Naive thymus-derived CD4-positive, alpha-beta T cell (primary cell): ENCODE results near the gene CCDC85B. TPM values are rescaled to one million over a fixed set of nuclear protein-coding genes. Genes with fewer than 3 reads are reported as not detected.

ENCODE experiments used
- ATAC-seq: fragments of 150-1000 bp; cut with Tn5 transposase; 2 replicates; pipeline ENCODE4 v1.10.0; 2021; ENCODE audit warnings: mild to moderate bottlenecking, moderate library complexity
- CTCF ChIA-PET: fragments of 350-600 bp; sonication (Branson Sonifier 250); formaldehyde crosslinking; loops from one replicate; lab custom pipeline; 2021; ENCODE audit warnings: antibody characterized with exemption; lab: Charles Lee
- POLR2A ChIA-PET: fragments of 350-600 bp; sonication (Branson Sonifier 250); formaldehyde crosslinking; loops from one replicate; lab custom pipeline; 2021; ENCODE audit warnings: antibody characterized with exemption, inconsistent platforms; lab: Charles Lee
- DNase-seq, 9 donors: peaks; one replicate each; pipeline versions ENCODE4 v3.0.0 to v3.0.0-alpha.2; 2020 to 2022; ENCODE audit warnings: mixed read lengths in 1 of 9
- H3K27ac ChIP-seq: one replicate; pipeline ENCODE4 v1.7.0; 2013; ENCODE audit warnings: mild to moderate bottlenecking, low read depth, low read length, moderate library complexity
- H3K27me3 ChIP-seq, 2 donors: one replicate each; pipeline ENCODE4 v1.7.0; 2013; ENCODE audit warnings: low read length in 2 of 2, mild to moderate bottlenecking in 2 of 2, moderate library complexity in 2 of 2; ENCODE audit not compliant: control insufficient read depth in 2 of 2, insufficient read depth in 2 of 2
- H3K36me3 ChIP-seq, 3 experiments: 1 replicate in 2 of 3; 2 replicates in 1 of 3; pipeline ENCODE4 v1.7.0; 2013; ENCODE audit warnings: low read length in 3 of 3, mild to moderate bottlenecking in 3 of 3, moderate library complexity in 1 of 3; ENCODE audit not compliant: insufficient read depth in 3 of 3, control insufficient read depth in 2 of 3
- H3K4me1 ChIP-seq, 2 donors: one replicate each; pipeline ENCODE4 v1.7.0; 2013; ENCODE audit warnings: low read length in 2 of 2, mild to moderate bottlenecking in 2 of 2, moderate library complexity in 1 of 2; ENCODE audit not compliant: control insufficient read depth in 2 of 2, insufficient read depth in 2 of 2
- H3K4me3 ChIP-seq: 2 replicates; pipeline ENCODE4 v1.7.0; 2013; ENCODE audit warnings: mild to moderate bottlenecking, low read length
- H3K9me3 ChIP-seq, 3 experiments: 1 replicate in 2 of 3; 2 replicates in 1 of 3; pipeline ENCODE4 v1.7.0; 2013; ENCODE audit warnings: low read length in 3 of 3; ENCODE audit not compliant: control insufficient read depth in 2 of 3
- H3K27ac Mint-ChIP-seq, 9 donors: one replicate each; pipeline ENCODE4 v1.8.0; 2020 to 2022; ENCODE audit warnings: mixed read lengths in 9 of 9, mild to moderate bottlenecking in 8 of 9, moderate library complexity in 5 of 9, inconsistent platforms in 2 of 9
- H3K27me3 Mint-ChIP-seq, 5 donors: one replicate each; pipeline ENCODE4 v1.8.0; 2021 to 2022; ENCODE audit warnings: mixed read lengths in 5 of 5, mild to moderate bottlenecking in 1 of 5
- H3K36me3 Mint-ChIP-seq, 5 donors: one replicate each; pipeline ENCODE4 v1.8.0; 2020 to 2022; ENCODE audit warnings: mixed read lengths in 5 of 5, mild to moderate bottlenecking in 3 of 5, inconsistent platforms in 1 of 5
- H3K4me1 Mint-ChIP-seq, 7 donors: one replicate each; pipeline ENCODE4 v1.8.0; 2020 to 2022; ENCODE audit warnings: mixed read lengths in 7 of 7, mild to moderate bottlenecking in 3 of 7, inconsistent platforms in 1 of 7
- H3K4me3 Mint-ChIP-seq, 10 donors: one replicate each; pipeline ENCODE4 v1.8.0; 2020 to 2022; ENCODE audit warnings: mild to moderate bottlenecking in 10 of 10, mixed read lengths in 10 of 10, moderate library complexity in 6 of 10, inconsistent platforms in 2 of 10
- H3K9me3 Mint-ChIP-seq, 11 donors: one replicate each; pipeline ENCODE4 v1.8.0; 2020 to 2022; ENCODE audit warnings: mixed read lengths in 11 of 11, mild to moderate bottlenecking in 4 of 11, inconsistent platforms in 1 of 11, moderate library complexity in 1 of 11
- intact Hi-C, 2 donors: fragments of 100-400 bp; cut with micrococcal nuclease; formaldehyde crosslinking; loops; one replicate each; pipeline ENCODE4 v1.15.1; 2023
- polyA plus RNA-seq, 2 donors: library from polyadenylated mRNA; unstranded; fragments of 300-500 nt; fragmentation: Illumina TruSeq; gene quantifications; one replicate each; pipeline ENCODE4 v1.2.3, GENCODE V29; 2021
- total RNA-seq, 6 experiments: library from RNA in 5 of 6; stranded (reverse) in 5 of 6; gene quantifications; 1 replicate in 5 of 6; 2 replicates in 1 of 6; pipeline ENCODE4 v1.2.3 and lab custom pipeline; 2021 to 2026

CCDC85B gene
- total and polyA plus RNA-seq, 7 experiments from 2014 or later, result 21.1 to 85.0 (median 27.4) TPM

- H3K27ac Mint-ChIP-seq, result peak overlapping the region; percentile 71 to 92 (median 91)
- no peaks in the 10 kb centered on the region for H3K27me3 ChIP-seq
- H3K9me3 Mint-ChIP-seq, result no peaks in the 10 kb centered on the region
- peaks cover 0 to 3% (median 0%) of the 10 kb centered on the region in 5 donors for H3K27me3 Mint-ChIP-seq
- CTCF ChIA-PET, result interaction anchor here (0.8 to 2.1 kb wide), 6 partner anchors 11 to 97 kb away, joined by 3 to 24 read pairs (median 8); partner anchors contain the start of genes CCDC85B, FIBP and MUS81
- peak overlapping the region; percentile 84 to 97 (median 91) for H3K4me3 Mint-ChIP-seq
- POLR2A ChIA-PET, result interaction anchor here (0.6 to 2.1 kb wide), 15 partner anchors 11 to 1847 kb away, joined by 3 to 63 read pairs (median 4); partner anchors contain the start of genes BANF1, C11orf68, CCDC85B and CFL1
- peaks cover 7 to 37% (median 18%) of the 10 kb centered on the region in 7 donors for H3K4me1 Mint-ChIP-seq
- no peaks in the 10 kb centered on the region for H3K9me3 ChIP-seq
- peak; percentile 99 for ATAC-seq
- peaks cover 10 to 22% of the 10 kb centered on the region in 2 donors for H3K4me1 ChIP-seq
- no peaks in the 10 kb centered on the region for H3K36me3 ChIP-seq
- intact Hi-C loops, result loop anchor here (1.0 to 5.0 kb wide), 6 partner anchors 11 to 969 kb away; partner anchors contain the start of genes FIBP (in 2 of the 2), CFL1 (in 1 of the 2), MUS81 (in 1 of the 2) and RCE1 (in 1 of the 2)
- H3K36me3 Mint-ChIP-seq, result peaks cover 0 to 5% (median 0%) of the 10 kb centered on the region in 5 donors
- peak overlapping the region; percentile 75 for H3K4me3 ChIP-seq
- peak; percentile 93 to 100 (median 97) for DNase-seq
- peak overlapping the region; percentile 88 for H3K27ac ChIP-seq
These were observed 16.9 kb upstream of the CCDC85B start for GRCh38 chr11:65873318-65874156.

- peaks cover 27 to 29% of the 10 kb centered on the region in 2 donors for H3K4me1 ChIP-seq
- no peaks in the 10 kb centered on the region for H3K27me3 Mint-ChIP-seq
- peak; percentile 80 for ATAC-seq
- H3K27me3 ChIP-seq, result no peaks in the 10 kb centered on the region
- CTCF ChIA-PET, result interaction anchor here (1.0 to 2.5 kb wide), 4 partner anchors 8 to 100 kb away, joined by 3 to 12 read pairs (median 8); partner anchors contain the start of genes FIBP and MUS81
- no peaks in the 10 kb centered on the region for H3K9me3 Mint-ChIP-seq
- peak within 1 kb of the TSS; percentile 71 for H3K4me3 ChIP-seq
- DNase-seq, result peak in 1 of 9 donors; percentile 47
- peaks cover 0 to 27% (median 0%) of the 10 kb centered on the region in 3 experiments for H3K36me3 ChIP-seq
- POLR2A ChIA-PET, result interaction anchor here (0.7 to 5.4 kb wide), 4 partner anchors 10 to 79 kb away, joined by 3 to 73 read pairs (median 26); partner anchors contain the start of genes CCDC85B, CFL1, FIBP and MUS81
- peaks cover 0 to 8% (median 3%) of the 10 kb centered on the region in 5 donors for H3K36me3 Mint-ChIP-seq
- H3K4me3 Mint-ChIP-seq, result peak within 1 kb of the TSS in 8 of 10 donors; percentile 52 to 80 (median 68)
- peak within 1 kb of the TSS; percentile 69 for H3K27ac ChIP-seq
- H3K4me1 Mint-ChIP-seq, result peaks cover 9 to 45% (median 24%) of the 10 kb centered on the region in 7 donors
- intact Hi-C loops, result no loop called here
- H3K27ac Mint-ChIP-seq, result peak within 1 kb of the TSS in 8 of 9 donors; percentile 80 to 92 (median 84)
- no peaks in the 10 kb centered on the region for H3K9me3 ChIP-seq
These were observed 10.9 kb upstream of the CCDC85B start, which contains the start of gene CTSW for GRCh38 chr11:65879617-65880016. Gene CTSW (plus strand): TSS chr11:65879837. CDS start chr11:65879855, 18 bp downstream.

GRCh38 chr11:65880027-65880426 is 10.4 kb upstream of the CCDC85B start:
- Mint-ChIP-seq H3K36me3 (peaks cover 0 to 8% (median 3%) of the 10 kb centered on the region in 5 donors), H3K27me3 (no peaks in the 10 kb centered on the region), H3K4me3 (peak overlapping the region in 8 of 10 donors; percentile 52 to 80 (median 68)), H3K9me3 (no peaks in the 10 kb centered on the region), H3K4me1 (peaks cover 12 to 49% (median 28%) of the 10 kb centered on the region in 7 donors), H3K27ac (peak overlapping the region in 6 of 9 donors; percentile 75 to 92 (median 84))
- Histone ChIP-seq H3K4me3 (peak overlapping the region; percentile 71), H3K36me3 (peaks cover 0 to 27% (median 0%) of the 10 kb centered on the region in 3 experiments), H3K27me3 (no peaks in the 10 kb centered on the region), H3K9me3 (no peaks in the 10 kb centered on the region), H3K4me1 (peaks cover 29 to 33% of the 10 kb centered on the region in 2 donors), H3K27ac (peak overlapping the region; percentile 69)
- intact Hi-C loops, result no loop called here
- CTCF ChIA-PET, result interaction anchor here (1.0 to 2.5 kb wide), 2 partner anchors 20 to 100 kb away, joined by 3 to 9 read pairs; partner anchors contain the start of gene MUS81
- POLR2A ChIA-PET, result interaction anchor here (0.7 to 5.4 kb wide), 3 partner anchors 10 to 78 kb away, joined by 3 to 73 read pairs (median 47); partner anchors contain the start of genes CCDC85B, CFL1, FIBP and MUS81
- DNase-seq, result no peak
- ATAC-seq, result no peak

- Mint-ChIP-seq H3K4me3 (peak overlapping the region in 6 of 10 donors; percentile 21 to 80 (median 58)), H3K27me3 (no peaks in the 10 kb centered on the region), H3K36me3 (peaks cover 0 to 9% (median 3%) of the 10 kb centered on the region in 5 donors), H3K27ac (peak overlapping the region in 6 of 9 donors; percentile 80 to 92 (median 84)), H3K9me3 (no peaks in the 10 kb centered on the region), H3K4me1 (peaks cover 12 to 56% (median 29%) of the 10 kb centered on the region in 7 donors)
- ATAC-seq (no peak), DNase-seq (no peak)
- intact Hi-C loops, result no loop called here
- no peak overlapping the region for H3K4me3 ChIP-seq
- POLR2A ChIA-PET, result interaction anchor here (0.6 to 5.4 kb wide), 6 partner anchors 9 to 374 kb away, joined by 3 to 73 read pairs (median 4); partner anchors contain the start of genes CCDC85B, CFL1, FIBP and MUS81
- CTCF ChIA-PET, result interaction anchor here (1.0 to 2.5 kb wide), 3 partner anchors 10 to 21 kb away, joined by 3 to 9 read pairs (median 6); partner anchors contain the start of genes CCDC85B and MUS81
- peaks cover 31 to 34% of the 10 kb centered on the region in 2 donors for H3K4me1 ChIP-seq
- peak overlapping the region; percentile 39 for H3K27ac ChIP-seq
- no peaks in the 10 kb centered on the region for H3K27me3 ChIP-seq
- H3K36me3 ChIP-seq, result peaks cover 0 to 27% (median 0%) of the 10 kb centered on the region in 3 experiments
- H3K9me3 ChIP-seq, result no peaks in the 10 kb centered on the region
These were observed 9.5 kb upstream of the CCDC85B start for GRCh38 chr11:65880844-65881421.

GRCh38 chr11:65882120-65883057 is 8.1 kb upstream of the CCDC85B start:
- intact Hi-C loops, result no loop called here
- ChIA-PET CTCF (interaction anchor here (0.5 to 3.6 kb wide), 8 partner anchors 8 to 179 kb away, joined by 3 to 38 read pairs (median 4); partner anchors contain the start of genes CCDC85B, MUS81 and SNX32), POLR2A (interaction anchor here (0.8 to 5.4 kb wide), 4 partner anchors 8 to 79 kb away, joined by 3 to 73 read pairs (median 27); partner anchors contain the start of genes CCDC85B, CFL1, FIBP and MUS81)
- peaks cover 0 to 9% (median 3%) of the 10 kb centered on the region in 5 donors for H3K36me3 Mint-ChIP-seq
- peaks cover 0 to 1% (median 0%) of the 10 kb centered on the region in 11 donors for H3K9me3 Mint-ChIP-seq
- Histone ChIP-seq H3K36me3 (peaks cover 0 to 27% (median 0%) of the 10 kb centered on the region in 3 experiments), H3K4me1 (peaks cover 31 to 34% of the 10 kb centered on the region in 2 donors), H3K27ac (no peak overlapping the region), H3K27me3 (no peaks in the 10 kb centered on the region), H3K4me3 (no peak overlapping the region), H3K9me3 (no peaks in the 10 kb centered on the region)
- DNase-seq (peak in 1 of 9 donors; percentile 7), ATAC-seq (no peak)
- H3K27me3 Mint-ChIP-seq, result no peaks in the 10 kb centered on the region
- H3K4me3 Mint-ChIP-seq, result peak overlapping the region in 1 of 10 donors; percentile 66
- H3K4me1 Mint-ChIP-seq, result peaks cover 20 to 64% (median 36%) of the 10 kb centered on the region in 7 donors
- peak overlapping the region in 6 of 9 donors; percentile 14 to 72 (median 46) for H3K27ac Mint-ChIP-seq
